Kidney glomerular epithelial cell (primary cell): Measurements from ENCODE around the gene SORCS2.

Experiments
- DNase-seq: peaks from one replicate; lab custom pipeline; 2025; lab: John Stamatoyannopoulos, UW

Gene SORCS2

DNA sequence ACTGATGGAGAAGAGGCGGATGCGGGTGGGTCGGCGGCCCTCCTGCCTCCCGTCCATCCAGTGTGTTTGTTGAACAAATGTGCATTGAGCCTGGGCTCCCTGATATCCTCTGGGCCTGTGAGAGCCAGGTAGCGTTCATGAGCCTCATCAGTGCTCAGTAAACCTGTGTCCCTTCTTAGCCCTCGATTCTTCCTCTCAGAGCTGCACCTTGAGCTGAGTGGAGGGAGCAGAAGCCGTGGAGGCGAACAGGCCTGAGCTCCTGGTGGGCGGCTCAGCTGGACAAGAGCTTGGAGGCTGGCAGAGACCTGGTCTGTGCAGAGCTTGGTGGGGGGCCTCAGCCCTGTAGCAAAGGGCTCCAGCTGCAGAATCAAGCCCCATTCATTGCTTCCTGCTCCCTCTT lies 112.1 kb downstream of the SORCS2 start:
- DNase-seq = no peak

DNA sequence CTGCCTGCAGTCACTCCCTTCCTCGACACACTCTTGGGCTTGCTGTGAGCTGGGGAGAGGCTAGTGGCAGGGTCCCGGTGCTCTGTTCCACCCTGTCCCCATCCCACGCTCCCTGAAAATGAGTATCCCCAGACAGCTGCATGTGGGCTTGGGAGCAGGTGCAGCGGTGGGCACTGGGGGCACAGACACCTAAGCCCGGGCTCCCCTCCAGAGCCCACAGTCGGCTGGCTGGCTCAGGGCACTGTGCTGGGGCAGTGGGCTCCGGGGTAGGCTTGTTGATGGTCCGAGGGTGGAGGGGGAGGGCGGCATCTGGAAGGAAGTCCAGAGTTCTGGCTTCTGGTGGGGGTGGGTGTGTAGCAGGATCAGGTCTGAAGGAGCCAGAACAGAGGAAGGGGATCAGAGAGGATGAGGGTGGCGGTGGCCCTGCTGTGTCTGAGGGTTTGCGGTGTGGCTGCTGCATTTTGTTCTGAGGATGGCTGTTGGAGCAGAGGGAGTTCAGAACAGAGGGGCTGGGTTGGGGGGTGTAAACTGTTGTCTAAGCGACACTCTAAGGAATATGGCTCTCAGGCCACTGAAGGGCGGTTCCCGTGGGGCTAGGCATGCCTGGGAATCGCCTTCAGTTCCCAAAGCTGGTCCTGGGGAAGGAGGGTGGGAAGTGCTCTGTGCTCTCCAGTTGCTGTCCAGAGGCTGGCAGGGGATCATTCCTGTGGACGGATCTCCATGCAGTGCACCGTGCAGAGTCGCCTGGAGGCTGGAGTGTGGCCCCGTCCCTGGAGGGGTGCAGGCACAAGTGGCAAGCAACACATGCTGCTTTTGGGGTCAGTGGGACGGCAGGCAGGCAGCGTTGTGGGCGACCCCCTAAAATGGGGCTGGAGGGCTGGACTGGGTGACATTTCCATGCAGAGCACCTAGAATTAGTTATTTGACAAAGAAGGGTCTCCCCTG lies 114.0 kb downstream of the SORCS2 start:
- DNase-seq = no peak

DNA sequence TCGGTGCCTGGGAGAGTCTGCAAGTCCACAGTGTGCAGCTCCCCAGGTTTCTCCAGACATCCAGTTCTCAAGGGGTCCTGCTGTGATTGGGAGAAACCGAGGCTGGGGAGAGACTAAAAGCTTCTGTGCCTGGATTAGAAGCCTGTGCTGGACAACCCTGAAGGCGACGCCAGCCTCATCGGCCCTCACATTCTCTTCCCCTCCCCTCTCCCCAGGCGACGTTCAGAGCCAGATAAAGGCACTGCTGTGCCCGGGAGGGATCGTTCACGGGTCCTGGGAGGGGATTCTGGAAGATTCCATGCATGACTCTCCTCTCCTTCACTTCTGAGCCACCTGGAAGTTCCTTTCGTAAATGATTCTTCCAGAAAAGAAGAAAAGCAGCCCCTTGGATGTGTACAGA lies 114.6 kb downstream of the SORCS2 start:
- DNase-seq = no peak

DNA sequence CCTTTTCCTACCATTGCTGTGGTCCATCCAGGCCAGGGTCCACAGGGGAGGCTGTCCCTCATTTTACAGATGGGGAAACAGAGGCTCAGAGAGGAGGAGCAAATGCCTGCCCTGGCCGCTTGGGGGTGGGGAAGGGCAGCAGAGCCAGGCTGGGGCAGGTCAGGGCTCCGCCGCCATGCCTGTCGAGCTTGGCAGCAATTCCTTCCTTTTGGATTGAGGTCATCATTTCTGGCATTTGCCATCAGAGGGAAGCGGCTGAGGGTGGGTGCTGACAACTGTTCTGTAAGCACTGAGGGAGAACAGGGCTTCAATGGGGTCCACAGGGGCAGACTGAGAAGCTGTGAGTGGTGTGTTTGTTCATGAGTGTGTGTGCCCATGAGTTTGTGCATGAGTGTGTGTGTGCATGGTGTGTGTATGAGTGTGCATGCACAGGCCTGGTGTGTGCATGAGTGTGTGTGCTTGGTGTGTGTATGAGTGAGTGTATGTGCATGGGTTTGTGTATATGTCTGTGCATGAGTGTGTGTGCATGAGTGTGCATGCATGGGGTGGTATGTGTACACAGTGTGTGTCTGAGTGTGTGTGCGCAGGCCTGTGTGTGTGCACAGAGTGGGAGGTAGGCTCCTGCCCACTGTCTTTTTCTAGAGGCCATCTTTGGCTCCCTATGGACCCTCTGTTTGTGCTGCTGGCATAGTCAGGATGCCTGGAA lies 115.2 kb downstream of the SORCS2 start:
- DNase-seq = no peak

DNA sequence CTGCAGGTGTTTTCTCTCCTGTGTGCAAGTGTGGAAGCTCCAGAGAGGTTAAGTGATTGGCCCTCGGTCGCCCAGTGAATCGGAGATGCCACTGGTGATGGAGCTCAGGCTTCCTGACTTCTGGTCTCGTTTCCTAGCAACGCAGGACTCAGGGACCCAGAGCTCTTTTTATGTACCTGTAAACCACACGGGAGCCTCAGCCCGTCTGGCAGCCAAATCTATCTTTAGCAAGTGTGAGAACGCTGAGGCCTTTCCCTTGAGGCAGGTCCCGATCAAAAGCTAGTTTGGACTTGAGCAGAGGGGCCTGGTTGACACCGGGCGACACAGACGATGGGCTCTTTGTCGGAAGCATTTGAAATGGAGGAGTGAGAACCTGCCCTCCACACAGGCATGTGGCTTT lies 116.8 kb downstream of the SORCS2 start:
- no peak for DNase-seq

DNA sequence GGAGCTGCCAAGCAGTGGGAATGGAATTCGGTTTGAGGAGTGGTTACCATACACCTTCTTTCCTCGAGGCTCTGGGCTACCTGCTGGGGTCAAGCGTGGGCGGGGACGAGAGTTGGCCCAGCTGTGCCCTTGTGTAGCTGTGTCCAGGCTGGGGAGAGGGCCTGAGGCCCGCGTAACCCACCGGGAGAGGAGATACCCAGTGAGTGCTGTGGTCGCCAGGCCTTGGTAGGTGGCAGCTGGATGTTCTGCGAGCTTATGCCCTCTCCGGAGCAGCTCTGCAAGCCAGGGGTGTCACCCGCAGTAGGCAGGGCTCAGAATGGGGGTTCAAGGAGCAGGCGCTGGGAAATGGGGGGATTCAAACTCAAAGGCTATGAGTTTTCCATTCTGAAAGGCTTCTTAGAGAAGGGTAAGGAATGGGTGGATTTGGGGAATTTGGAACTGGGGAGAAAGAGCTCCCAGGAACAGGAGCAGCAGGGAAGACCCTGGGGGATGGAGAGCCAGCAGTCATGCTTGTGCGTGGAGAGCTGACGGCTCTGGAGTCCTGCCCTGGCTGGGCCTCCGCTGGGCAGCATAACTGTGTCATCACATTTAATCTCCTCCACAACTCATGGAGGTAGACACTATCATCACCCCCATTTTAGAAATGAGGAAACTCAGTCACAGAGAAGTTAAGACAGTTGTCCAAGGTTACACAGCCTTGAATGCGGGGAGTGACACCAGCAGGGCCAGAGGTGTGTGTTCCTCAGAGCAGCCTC lies 117.5 kb downstream of the SORCS2 start:
- DNase-seq = no peak

DNA sequence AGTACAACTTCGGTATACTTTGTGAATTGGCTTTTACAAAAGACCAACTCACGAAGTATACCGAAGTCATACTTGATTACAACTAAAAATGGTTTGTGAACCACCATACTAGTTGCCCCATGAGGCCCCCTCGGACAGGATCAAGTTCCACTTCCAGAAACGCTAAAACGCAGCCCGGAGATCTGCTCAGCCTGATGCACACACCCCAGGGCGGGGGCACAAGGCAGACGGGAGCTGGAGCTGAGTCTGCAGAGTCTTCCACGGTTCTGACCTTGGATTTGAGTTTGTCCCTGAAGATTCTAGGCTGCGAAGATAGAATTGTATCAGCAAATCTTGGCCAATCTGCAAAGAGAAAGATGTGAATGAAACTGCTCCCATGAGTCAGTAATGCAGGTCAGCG lies 118.1 kb downstream of the SORCS2 start:
- DNase-seq = no peak

DNA sequence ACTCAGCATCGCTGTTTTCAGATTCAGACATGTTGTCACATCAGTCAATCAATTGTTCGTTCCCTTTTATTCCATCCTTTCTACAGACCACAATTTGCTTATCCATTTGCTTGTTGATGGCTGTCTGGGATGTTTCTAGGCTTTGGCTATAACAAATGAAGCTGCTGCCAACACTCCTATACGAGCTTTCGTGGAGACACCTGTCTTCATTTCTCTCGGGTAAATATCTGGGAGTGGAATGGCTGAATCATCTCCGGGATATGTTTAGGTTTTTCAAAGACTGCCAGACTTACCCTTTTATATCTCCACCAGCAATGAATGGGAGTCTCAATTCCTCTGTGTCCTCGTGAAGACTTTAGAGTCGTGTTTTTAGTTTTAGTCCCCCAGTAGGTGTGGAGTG lies 118.9 kb downstream of the SORCS2 start:
- DNase-seq = no peak

DNA sequence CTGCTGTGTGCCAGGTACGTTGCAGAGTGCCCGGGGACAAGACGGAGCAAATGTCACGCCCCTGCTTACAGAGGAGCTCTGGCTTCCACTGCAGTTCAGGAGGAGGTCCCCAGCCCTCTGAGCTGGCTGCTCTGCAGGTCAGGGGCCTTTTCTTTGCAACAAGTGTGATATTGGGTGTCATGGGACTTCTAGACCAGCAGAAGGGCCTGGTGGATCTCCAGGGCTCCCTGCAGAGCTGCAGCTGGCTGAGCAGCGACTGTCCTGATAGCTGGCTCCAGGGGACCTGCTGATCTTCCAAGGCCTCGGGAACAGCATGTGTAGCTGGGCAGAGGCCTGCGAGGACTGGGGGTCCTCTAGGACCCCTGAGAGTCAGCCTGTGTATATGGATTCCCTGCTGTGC lies 120.4 kb downstream of the SORCS2 start:
- DNase-seq = no peak

DNA sequence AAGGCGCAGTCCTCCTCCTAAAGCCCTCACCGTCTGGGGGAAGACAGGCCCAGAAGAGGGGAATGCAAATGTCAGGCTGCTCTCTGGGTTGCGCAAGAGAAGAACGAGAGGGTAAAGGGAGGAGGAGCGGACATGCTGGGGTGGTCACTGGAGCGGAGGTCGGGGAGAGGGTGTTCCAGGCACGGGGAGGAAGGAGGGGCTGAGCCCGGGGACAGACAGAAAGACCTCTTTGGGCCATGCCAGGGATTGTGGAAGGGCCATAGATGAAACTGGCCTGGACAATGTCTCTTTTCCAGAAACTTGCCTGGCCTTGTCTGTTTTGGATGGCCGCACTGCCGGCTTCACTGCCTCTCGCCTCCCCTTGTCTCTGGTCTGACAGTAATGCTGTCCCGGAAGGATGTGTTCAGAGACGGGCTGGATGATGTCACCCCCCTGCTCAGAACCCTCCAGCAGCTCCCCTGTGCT lies 121.0 kb downstream of the SORCS2 start:
- peak; percentile 25 for DNase-seq

DNA sequence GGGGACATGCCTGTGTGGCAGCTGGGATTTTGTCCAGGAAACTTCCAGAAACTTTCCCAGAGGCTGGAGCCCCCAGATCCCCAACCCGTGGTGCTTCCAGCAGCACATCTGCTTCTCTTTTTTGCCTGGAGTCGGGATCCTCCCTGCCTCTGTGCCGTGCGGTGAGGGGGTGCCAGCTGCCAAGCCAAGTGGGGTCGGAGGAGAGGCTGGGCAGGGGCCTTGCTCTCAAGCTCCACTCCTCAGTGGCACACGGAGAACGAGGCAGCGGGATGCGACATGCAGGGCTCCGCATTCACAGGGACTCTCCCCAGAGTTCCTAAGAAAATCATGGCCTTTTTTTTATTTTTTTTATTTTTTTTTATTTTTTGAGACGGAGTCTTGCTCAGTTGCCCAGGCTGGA lies 121.7 kb downstream of the SORCS2 start:
- no peak for DNase-seq

DNA sequence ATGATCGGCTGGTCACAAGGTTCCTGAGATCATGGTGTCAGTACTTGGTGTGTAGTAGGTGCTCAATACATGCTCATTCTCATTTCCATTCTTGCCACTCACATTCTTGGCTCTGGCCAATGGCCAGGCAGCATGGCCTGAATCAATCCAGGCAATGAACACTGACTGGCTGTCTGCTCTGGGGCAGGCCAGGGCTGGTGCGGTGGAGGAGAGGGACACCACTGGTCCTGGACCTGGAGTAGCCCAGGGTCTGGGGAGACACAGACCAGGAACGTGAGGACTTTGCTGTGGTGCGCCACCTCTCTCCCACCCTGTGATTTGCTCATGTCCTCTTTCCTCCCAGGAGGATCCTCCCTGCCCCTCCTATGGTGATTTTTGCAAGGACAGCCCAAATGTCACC lies 122.9 kb downstream of the SORCS2 start:
- DNase-seq = no peak

DNA sequence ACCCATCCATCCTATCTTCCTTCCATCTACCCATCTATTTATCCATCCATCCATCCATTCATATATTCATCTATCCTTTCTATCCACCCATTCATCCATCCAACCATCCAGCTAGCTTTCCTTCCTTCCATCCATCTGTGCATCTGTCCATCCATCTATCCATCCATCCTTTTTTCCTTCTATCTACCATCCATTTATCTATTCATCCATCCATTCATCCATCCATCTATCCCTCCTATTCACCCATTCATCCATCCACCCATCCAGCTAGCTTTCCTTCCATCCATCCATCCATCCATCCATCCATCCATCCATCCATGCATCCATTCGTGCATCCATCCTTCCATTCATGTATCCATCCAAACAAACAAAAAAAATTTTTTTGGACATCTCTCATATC lies 123.6 kb downstream of the SORCS2 start:
- DNase-seq = no peak

DNA sequence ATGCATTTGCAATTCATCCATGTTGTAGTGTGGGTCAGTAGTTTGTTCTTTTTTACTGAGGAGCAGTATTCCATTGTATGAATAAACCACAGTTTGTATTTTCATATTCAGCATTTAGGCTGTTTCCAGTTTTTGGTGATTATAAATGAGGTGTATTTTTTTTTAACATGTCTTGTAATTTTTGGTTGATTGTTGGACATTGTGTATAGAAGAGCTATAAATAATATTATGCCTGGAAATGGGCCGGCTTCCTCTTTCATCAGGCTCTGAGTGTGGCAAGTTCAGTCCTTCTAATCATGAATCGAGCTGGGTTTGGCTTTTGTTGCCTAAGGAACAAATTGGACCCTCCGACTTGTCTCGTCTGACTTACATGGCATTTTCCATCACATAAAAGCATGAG lies 126.7 kb downstream of the SORCS2 start:
- no peak for DNase-seq

DNA sequence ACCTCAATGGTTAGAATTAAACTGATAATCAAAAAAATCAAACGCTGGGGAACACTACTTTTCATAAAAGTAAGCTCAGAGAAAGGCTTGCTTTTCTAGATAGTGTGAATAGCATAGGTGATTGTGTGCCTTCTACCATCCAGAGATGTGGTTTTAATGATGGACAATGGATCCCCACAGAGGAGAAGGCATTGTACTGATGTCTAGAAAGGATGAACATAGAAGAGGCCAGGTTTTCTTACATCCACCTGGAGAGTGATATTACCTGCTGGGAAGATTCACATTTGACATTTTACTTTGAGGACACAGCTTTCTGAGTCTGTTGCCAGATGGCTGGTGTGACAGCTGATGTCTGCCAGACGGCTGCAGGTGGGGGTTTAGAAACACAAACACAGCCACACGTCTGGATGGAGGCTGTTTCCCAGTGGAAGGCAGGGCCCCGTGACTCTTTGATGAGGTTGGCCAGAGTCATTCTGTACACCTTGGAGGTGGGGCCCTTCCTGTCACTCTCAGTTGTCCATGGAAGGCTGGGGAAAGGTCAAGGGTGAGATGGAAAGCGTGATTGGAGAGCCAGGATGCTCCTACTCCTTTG lies 128.0 kb downstream of the SORCS2 start:
- DNase-seq = no peak

DNA sequence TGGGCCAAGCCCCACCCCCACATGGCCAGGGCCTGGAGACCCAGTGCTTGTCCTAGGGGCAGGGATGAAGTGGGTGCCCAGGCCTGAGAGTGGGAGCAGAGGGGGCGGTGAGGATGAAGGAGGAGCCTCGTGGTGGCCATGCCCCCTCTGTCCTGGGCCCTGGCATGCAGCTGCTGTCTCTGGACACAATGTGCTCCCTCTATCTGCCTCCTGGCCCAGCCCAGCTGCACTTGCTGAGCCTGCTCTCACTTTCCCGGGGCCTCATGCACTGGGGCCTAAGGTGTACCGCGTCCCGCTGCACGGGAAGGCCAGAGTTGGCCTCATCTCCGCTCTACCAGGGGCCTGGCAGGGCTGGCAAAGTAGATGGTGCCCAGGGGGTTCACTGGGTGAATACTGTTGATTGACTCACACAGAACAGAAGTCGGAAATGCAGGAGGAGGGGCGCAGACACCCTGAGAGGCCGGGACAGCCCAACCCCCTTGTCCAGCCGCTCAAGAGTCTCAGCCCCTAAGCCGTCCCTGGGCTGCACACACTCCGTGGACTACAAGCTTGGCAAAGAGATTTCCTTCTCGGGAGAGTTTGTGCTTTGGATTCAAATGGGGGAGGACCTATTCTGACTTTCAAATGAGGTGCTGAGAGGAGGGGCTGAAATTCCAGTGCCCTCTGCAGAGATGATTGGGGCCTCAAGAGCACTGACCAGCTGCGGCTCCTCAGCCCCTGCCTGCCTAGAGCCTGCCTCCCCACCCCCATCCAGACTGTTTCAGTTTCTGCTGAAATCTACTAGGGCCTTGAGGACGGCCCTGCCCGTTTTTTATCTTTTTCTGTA lies 130.0 kb downstream of the SORCS2 start:
- no peak for DNase-seq

DNA sequence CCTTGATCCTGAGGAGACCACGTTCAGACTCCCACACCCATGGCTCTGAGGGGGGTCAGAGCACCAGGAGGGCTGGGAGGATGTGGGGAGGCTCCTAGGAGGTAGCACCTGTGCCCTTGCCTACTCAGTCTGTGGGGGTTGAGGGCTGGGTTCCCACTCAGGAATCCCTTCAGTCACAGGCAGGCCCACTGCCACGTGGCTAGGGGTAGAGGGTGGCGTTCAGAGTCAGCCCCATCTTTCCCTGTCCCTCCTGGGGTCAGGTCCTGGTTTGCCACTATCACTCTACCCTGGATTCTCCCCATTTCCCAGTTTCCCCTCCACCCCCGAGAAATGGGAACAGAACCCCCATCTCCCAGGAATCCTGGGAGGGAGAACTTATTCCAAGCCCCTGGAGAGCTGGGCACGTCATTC lies 131.1 kb downstream of the SORCS2 start:
- DNase-seq = no peak

DNA sequence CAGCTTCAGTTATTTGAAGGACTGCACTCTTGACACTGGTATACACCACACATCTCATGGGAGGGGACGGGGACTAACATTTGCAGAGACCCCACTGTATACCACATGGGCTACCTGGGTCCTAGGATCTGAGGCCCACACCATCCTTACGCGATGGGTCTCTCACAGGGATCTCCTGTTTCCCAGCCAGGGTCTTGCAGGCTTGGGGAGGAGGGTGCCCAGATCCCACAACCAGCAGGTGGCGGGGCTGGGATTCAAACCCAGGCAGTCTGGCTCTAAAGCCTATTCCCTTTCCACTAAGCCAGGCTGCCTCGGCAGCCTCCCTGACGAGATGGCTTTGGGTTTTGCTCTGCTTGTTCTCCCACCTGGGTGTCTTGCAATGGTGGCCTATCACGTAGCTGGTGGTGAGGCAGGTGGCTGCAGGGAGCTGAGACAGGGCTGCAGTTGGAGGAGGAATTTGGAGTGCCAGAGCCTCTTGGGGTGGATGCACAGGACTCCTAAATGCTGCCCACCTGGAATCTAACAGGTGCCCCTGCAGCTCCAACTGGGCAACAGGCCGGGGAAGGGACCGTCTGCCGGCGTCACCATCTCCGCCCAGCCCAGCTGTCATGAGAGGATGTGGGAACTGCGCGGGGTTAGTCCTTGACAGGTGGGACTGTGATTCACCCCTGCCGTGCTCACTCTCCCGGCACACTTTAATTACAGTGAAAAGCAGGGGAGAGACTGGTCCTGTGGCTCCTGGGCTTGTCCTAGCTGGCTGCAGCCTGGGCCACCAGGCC lies 131.7 kb downstream of the SORCS2 start:
- DNase-seq = no peak

DNA sequence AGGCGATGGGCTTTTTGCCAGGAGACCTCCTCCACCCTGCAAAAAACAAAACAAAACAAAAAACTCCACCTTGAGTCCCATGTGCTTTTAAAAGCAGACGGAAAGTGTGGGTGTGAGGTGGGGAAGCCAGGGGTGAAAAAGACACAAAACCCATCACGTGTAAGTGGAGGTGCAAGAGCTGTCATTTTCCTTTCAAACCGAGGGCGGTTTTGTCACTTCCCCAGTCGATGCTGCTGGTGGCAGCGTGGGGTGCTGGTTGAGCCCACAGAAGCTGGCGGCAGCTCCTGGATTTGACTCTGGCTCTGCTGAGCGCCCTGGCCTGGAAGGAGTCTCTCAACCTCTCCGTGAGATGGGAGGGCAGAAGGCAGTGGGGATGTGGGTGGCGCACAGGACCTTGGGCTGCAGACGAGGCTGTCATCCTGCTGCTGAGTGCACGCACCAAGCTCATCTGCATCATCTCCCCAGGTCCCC lies 132.3 kb downstream of the SORCS2 start:
- DNase-seq = no peak

DNA sequence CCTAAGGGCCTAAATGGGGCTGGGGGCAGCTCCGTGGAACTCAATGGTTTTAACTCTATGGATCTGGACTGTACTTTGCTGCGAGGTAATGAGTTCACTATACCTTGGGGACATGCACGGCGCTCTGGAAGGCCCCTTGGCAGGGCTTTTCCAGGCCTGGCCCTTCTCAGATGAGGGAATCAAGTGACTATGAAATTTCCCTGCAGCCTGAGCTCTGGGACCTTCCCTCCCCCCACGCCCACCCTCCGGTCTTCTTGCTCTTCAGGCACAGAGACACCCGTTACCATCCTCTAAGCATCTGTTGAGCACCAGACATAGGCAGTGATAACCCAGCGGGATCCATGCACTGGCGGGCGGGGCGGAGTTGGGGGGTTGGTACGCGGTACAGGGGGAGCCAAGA lies 133.2 kb downstream of the SORCS2 start:
- DNase-seq = no peak
